Activated CD4-positive, alpha-beta T cell treated with anti-CD3 and anti-CD28 coated beads, Interleukin-2, amount 10 ng/mL, durations not matched to agents 7 days and 5 days (primary cell): Measurements from ENCODE around the gene TMEM11. TPM values are rescaled to one million over a fixed set of nuclear protein-coding genes. Genes with fewer than 3 reads are reported as not detected.

Experiments used
- CTCF ChIA-PET: fragments of 350-600 bp; sonication (Branson Sonifier 250); formaldehyde crosslinking; loops from one replicate; lab custom pipeline; 2021; ENCODE audit warnings: antibody characterized with exemption; lab: Charles Lee
- POLR2A ChIA-PET: fragments of 350-600 bp; sonication (Branson Sonifier 250); formaldehyde crosslinking; loops from one replicate; lab custom pipeline; 2021; ENCODE audit warnings: antibody characterized with exemption; lab: Charles Lee
- DNase-seq: peaks from one replicate; pipeline ENCODE4 v3.0.0-alpha.2; 2020
- H3K27ac Mint-ChIP-seq: one replicate; pipeline ENCODE4 v1.8.0; 2021; ENCODE audit warnings: mild to moderate bottlenecking, moderate library complexity, mixed read lengths
- H3K27me3 Mint-ChIP-seq: one replicate; pipeline ENCODE4 v1.8.0; 2021; ENCODE audit warnings: mixed read lengths
- H3K36me3 Mint-ChIP-seq: one replicate; pipeline ENCODE4 v1.8.0; 2021; ENCODE audit warnings: low read depth, mixed read lengths
- H3K4me1 Mint-ChIP-seq: one replicate; pipeline ENCODE4 v1.8.0; 2021; ENCODE audit warnings: mixed read lengths
- H3K4me3 Mint-ChIP-seq: one replicate; pipeline ENCODE4 v1.8.0; 2021; ENCODE audit warnings: mild to moderate bottlenecking, moderate library complexity, mixed read lengths
- H3K9me3 Mint-ChIP-seq: one replicate; pipeline ENCODE4 v1.8.0; 2021; ENCODE audit warnings: mixed read lengths
- total RNA-seq, 2 experiments: library from RNA; stranded (reverse); gene quantifications; one replicate each; pipeline ENCODE4 v1.2.3, GENCODE V29; 2021

TMEM11 gene
- total RNA-seq, 2 experiments from 2014 or later: 24.7 to 28.1 TPM

- no peaks in the 10 kb centered on the region for H3K9me3 Mint-ChIP-seq
- peaks cover 66% of the 10 kb centered on the region for H3K4me1 Mint-ChIP-seq
- peak overlapping the region; percentile 89 for H3K27ac Mint-ChIP-seq
- DNase-seq: no peak
- ChIA-PET POLR2A (no interaction called here), CTCF (interaction anchor here (0.6 to 1.6 kb wide), 4 partner anchors 25 to 246 kb away, joined by 3 to 5 read pairs (median 4); no protein-coding TSS in a partner anchor)
- H3K27me3 Mint-ChIP-seq: no peaks in the 10 kb centered on the region
- peaks cover 29% of the 10 kb centered on the region for H3K36me3 Mint-ChIP-seq
- H3K4me3 Mint-ChIP-seq: peak overlapping the region; percentile 97
These were observed 998 bp upstream of the TMEM11 start for GRCh38 chr17:21214777-21215541.

GRCh38 chr17:21213638-21214014 is 335 bp downstream of the TMEM11 start:
- H3K4me1 Mint-ChIP-seq: peaks cover 64% of the 10 kb centered on the region
- ChIA-PET CTCF (interaction anchor here (1.0 to 1.1 kb wide), 2 partner anchors 13 to 94 kb away, joined by 3 to 4 read pairs; no protein-coding TSS in a partner anchor), POLR2A (no interaction called here)
- H3K9me3 Mint-ChIP-seq: no peaks in the 10 kb centered on the region
- peaks cover 28% of the 10 kb centered on the region for H3K36me3 Mint-ChIP-seq
- peak overlapping the region; percentile 97 for H3K4me3 Mint-ChIP-seq
- H3K27me3 Mint-ChIP-seq: no peaks in the 10 kb centered on the region
- peak overlapping the region; percentile 93 for H3K27ac Mint-ChIP-seq
- peak; percentile 44 for DNase-seq

GRCh38 chr17:21212826-21213637 is 929 bp downstream of the TMEM11 start:
- CTCF ChIA-PET: interaction anchor here (0.7 to 1.1 kb wide), 4 partner anchors 12 to 93 kb away, joined by 3 to 4 read pairs (median 3); no protein-coding TSS in a partner anchor

GRCh38 chr17:21211825-21212479 is 2.0 kb downstream of the TMEM11 start:
- H3K27me3 Mint-ChIP-seq: no peaks in the 10 kb centered on the region
- peak overlapping the region; percentile 46 for H3K27ac Mint-ChIP-seq
- POLR2A ChIA-PET: no interaction called here
- CTCF ChIA-PET: interaction anchor here (0.8 to 1.7 kb wide), 4 partner anchors 10 to 28 kb away, joined by 3 to 6 read pairs (median 3); no protein-coding TSS in a partner anchor
- peak overlapping the region; percentile 97 for H3K4me3 Mint-ChIP-seq
- H3K36me3 Mint-ChIP-seq: peaks cover 26% of the 10 kb centered on the region
- no peak for DNase-seq
- no peaks in the 10 kb centered on the region for H3K9me3 Mint-ChIP-seq
- peaks cover 52% of the 10 kb centered on the region for H3K4me1 Mint-ChIP-seq

More at GRCh38 chr17:21212826-21213637, 929 bp downstream of the TMEM11 start:
- H3K4me1 Mint-ChIP-seq: peaks cover 63% of the 10 kb centered on the region
- H3K9me3 Mint-ChIP-seq: no peaks in the 10 kb centered on the region
- H3K4me3 Mint-ChIP-seq: peak overlapping the region; percentile 97
- peak overlapping the region; percentile 93 for H3K27ac Mint-ChIP-seq
- no peak for DNase-seq
- POLR2A ChIA-PET: no interaction called here
- H3K27me3 Mint-ChIP-seq: no peaks in the 10 kb centered on the region
- H3K36me3 Mint-ChIP-seq: peaks cover 27% of the 10 kb centered on the region

- no peaks in the 10 kb centered on the region for H3K9me3 Mint-ChIP-seq
- peaks cover 27% of the 10 kb centered on the region for H3K36me3 Mint-ChIP-seq
- POLR2A ChIA-PET: no interaction called here
- no peak overlapping the region for H3K27ac Mint-ChIP-seq
- no peaks in the 10 kb centered on the region for H3K27me3 Mint-ChIP-seq
- H3K4me1 Mint-ChIP-seq: peaks cover 42% of the 10 kb centered on the region
- no peak for DNase-seq
- CTCF ChIA-PET: interaction anchor here (1.7 kb wide), 1 partner anchor 20 kb away, joined by 6 read pairs; no protein-coding TSS in a partner anchor
- no peak overlapping the region for H3K4me3 Mint-ChIP-seq
These were observed 3.4 kb downstream of the TMEM11 start for GRCh38 chr17:21210411-21211076.

GRCh38 chr17:21209511-21210175 is 4.3 kb downstream of the TMEM11 start:
- DNase-seq: no peak
- H3K27ac Mint-ChIP-seq: no peak overlapping the region

GRCh38 chr17:21208352-21208751 is 5.6 kb downstream of the TMEM11 start:
- H3K4me3 Mint-ChIP-seq: no peak overlapping the region
- CTCF ChIA-PET: interaction anchor here (0.6 kb wide), 1 partner anchor 127 kb away, joined by 3 read pairs; no protein-coding TSS in a partner anchor

More at GRCh38 chr17:21209511-21210175, 4.3 kb downstream of the TMEM11 start:
- Mint-ChIP-seq H3K36me3 (peaks cover 27% of the 10 kb centered on the region), H3K4me3 (no peak overlapping the region), H3K9me3 (no peaks in the 10 kb centered on the region), H3K27me3 (no peaks in the 10 kb centered on the region), H3K4me1 (peaks cover 34% of the 10 kb centered on the region)
- CTCF ChIA-PET: no interaction called here
- POLR2A ChIA-PET: no interaction called here

GRCh38 chr17:21204935-21205334 is 9.0 kb downstream of the TMEM11 start:
- H3K4me3 Mint-ChIP-seq: no peak overlapping the region

More at GRCh38 chr17:21208352-21208751, 5.6 kb downstream of the TMEM11 start:
- no peak for DNase-seq
- POLR2A ChIA-PET: no interaction called here
- Mint-ChIP-seq H3K4me1 (peaks cover 32% of the 10 kb centered on the region), H3K27ac (no peak overlapping the region), H3K9me3 (no peaks in the 10 kb centered on the region), H3K27me3 (no peaks in the 10 kb centered on the region), H3K36me3 (peaks cover 26% of the 10 kb centered on the region)

GRCh38 chr17:21202512-21202911 is 11.4 kb downstream of the TMEM11 start:
- H3K9me3 Mint-ChIP-seq: no peaks in the 10 kb centered on the region
- peaks cover 5% of the 10 kb centered on the region for H3K4me1 Mint-ChIP-seq
- peaks cover 19% of the 10 kb centered on the region for H3K36me3 Mint-ChIP-seq
- no peak overlapping the region for H3K27ac Mint-ChIP-seq
- H3K27me3 Mint-ChIP-seq: no peaks in the 10 kb centered on the region
- POLR2A ChIA-PET: no interaction called here
- CTCF ChIA-PET: interaction anchor here (1.0 kb wide), 1 partner anchor 15 kb away, joined by 4 read pairs; no protein-coding TSS in a partner anchor
- no peak overlapping the region for H3K4me3 Mint-ChIP-seq
- no peak for DNase-seq

More at GRCh38 chr17:21204935-21205334, 9.0 kb downstream of the TMEM11 start:
- Mint-ChIP-seq H3K36me3 (peaks cover 15% of the 10 kb centered on the region), H3K4me1 (peaks cover 7% of the 10 kb centered on the region), H3K9me3 (no peaks in the 10 kb centered on the region), H3K27ac (no peak overlapping the region), H3K27me3 (no peaks in the 10 kb centered on the region)
- ChIA-PET CTCF (no interaction called here), POLR2A (no interaction called here)
- no peak for DNase-seq

- Mint-ChIP-seq H3K4me1 (peaks cover 5% of the 10 kb centered on the region), H3K27ac (no peak overlapping the region), H3K9me3 (no peaks in the 10 kb centered on the region), H3K27me3 (no peaks in the 10 kb centered on the region), H3K36me3 (peaks cover 23% of the 10 kb centered on the region), H3K4me3 (no peak overlapping the region)
- POLR2A ChIA-PET: no interaction called here
- DNase-seq: no peak
- CTCF ChIA-PET: interaction anchor here (1.8 kb wide), 1 partner anchor 11 kb away, joined by 4 read pairs; no protein-coding TSS in a partner anchor
These were observed 12.1 kb downstream of the TMEM11 start for GRCh38 chr17:21201874-21202273.

GRCh38 chr17:21201298-21201595 is 12.7 kb downstream of the TMEM11 start:
- Mint-ChIP-seq H3K4me3 (no peak overlapping the region), H3K27me3 (no peaks in the 10 kb centered on the region), H3K36me3 (peaks cover 25% of the 10 kb centered on the region), H3K9me3 (no peaks in the 10 kb centered on the region), H3K4me1 (peaks cover 5% of the 10 kb centered on the region), H3K27ac (no peak overlapping the region)
- POLR2A ChIA-PET: no interaction called here
- no peak for DNase-seq
- CTCF ChIA-PET: interaction anchor here (1.8 kb wide), 1 partner anchor 12 kb away, joined by 4 read pairs; no protein-coding TSS in a partner anchor
